Astrocyte of the cerebellum (primary cell): ENCODE measurements around the gene UBA1.

Experiments
- DNase-seq: peaks from one replicate; pipeline ENCODE4 v3.0.0-alpha.2; 2011; ENCODE audit warnings: low read depth
- H3K4me3 ChIP-seq: 2 replicates; pipeline ENCODE4 v1.5.1; 2011; ENCODE audit warnings: mild to moderate bottlenecking, low read depth, low read length, moderate library complexity
- in situ Hi-C: cut with HindIII; loops from 2 replicates; pipeline ENCODE4 v1.10.0; 2017; ENCODE audit warnings: low sequenced_read_pairs
- TF ChIP-seq, protein P1 (sequence below): IDR thresholded peaks from 2 replicates; pipeline ENCODE4 v1.5.1; 2012; ENCODE audit warnings: low read length, low read depth, moderate library complexity, mild to moderate bottlenecking; ENCODE audit errors: missing control alignments

Gene UBA1

DNA sequence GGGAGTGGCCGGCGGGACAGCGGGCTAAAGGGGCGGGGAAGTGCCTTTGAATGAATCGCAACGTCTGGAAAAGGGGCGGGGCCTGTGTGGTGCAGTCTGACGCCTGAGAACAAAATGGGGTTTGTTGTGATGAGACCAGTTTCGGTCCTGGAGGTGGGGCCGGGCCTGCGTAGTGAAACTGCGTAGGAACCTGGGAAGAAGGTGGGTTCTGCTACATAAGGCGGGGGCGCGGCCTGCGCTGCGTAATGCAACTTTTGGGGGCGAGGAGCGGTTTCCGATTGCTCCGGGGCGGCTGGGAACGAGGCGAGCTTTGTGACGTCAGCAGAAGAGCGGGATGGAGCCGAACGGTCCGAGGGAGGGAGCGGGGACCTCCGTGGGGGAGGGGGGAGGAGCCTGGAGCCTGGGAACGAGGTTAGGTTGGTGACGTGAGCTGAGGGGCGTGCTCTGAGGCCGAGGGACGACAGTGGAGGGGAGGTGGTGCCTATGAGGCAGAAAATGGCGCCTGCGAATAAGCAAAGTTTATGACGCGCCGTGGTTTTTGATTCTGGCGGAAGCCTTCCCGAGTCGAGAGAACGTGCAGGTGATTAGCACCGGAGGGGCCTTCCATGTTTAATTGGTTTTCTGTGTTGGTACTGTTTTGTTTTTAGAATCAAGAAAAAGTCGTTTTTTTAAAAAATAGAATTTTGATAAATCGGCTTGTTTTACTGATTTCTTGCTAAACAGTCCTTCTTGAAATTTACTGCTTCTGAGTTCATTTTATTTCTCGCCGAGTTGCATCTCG is 39.9 kb downstream of the UBA1 start:
- H3K4me3 ChIP-seq: peak overlapping the region; percentile 61
- peak; percentile 93 for DNase-seq
- in situ Hi-C loops: no loop called here
- TF ChIP-seq, protein P1, sequence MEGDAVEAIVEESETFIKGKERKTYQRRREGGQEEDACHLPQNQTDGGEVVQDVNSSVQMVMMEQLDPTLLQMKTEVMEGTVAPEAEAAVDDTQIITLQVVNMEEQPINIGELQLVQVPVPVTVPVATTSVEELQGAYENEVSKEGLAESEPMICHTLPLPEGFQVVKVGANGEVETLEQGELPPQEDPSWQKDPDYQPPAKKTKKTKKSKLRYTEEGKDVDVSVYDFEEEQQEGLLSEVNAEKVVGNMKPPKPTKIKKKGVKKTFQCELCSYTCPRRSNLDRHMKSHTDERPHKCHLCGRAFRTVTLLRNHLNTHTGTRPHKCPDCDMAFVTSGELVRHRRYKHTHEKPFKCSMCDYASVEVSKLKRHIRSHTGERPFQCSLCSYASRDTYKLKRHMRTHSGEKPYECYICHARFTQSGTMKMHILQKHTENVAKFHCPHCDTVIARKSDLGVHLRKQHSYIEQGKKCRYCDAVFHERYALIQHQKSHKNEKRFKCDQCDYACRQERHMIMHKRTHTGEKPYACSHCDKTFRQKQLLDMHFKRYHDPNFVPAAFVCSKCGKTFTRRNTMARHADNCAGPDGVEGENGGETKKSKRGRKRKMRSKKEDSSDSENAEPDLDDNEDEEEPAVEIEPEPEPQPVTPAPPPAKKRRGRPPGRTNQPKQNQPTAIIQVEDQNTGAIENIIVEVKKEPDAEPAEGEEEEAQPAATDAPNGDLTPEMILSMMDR: no peak

DNA sequence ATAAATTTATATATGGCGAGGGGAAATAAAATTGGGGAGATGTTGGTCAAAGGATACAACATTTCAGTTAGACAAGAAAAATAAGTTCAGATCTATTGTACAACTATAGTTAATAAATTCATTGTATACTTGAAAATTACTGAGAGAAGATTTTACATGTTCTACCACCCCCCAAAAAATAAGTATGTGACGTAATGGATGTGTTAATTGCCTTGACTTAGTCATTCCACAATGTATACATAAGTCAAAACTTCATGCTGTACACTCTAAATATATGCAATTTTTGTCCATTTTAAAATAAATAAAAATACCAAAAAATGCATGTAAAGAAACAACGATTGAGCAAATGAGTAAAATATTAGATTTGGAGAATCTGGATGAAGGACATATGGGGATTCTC is 41.0 kb downstream of the UBA1 start:
- H3K4me3 ChIP-seq: peak overlapping the region; percentile 61
- in situ Hi-C loops: no loop called here
- no peak for DNase-seq
- TF ChIP-seq, protein P1: no peak

DNA sequence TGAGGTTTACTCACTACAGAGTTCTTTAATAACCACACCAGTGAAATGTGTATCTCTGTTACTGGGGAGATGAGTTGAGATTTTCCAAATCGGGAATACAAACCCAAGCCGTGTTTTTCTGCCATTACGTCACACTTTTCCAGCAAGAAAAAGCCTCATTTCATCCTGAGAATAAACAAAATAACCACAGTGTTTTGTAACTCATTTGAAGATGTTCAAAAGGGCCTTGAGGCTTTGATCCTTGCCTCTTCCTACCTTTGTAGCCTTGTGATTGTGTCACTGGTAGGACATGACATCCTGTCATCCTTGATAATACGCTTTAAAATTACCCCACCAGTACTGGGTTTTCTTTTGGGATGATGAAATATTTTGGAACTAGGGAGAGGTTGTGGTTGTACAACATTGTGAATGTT is 42.1 kb downstream of the UBA1 start:
- in situ Hi-C loops: no loop called here
- DNase-seq: no peak
- TF ChIP-seq, protein P1: no peak
- H3K4me3 ChIP-seq: no peak overlapping the region

DNA sequence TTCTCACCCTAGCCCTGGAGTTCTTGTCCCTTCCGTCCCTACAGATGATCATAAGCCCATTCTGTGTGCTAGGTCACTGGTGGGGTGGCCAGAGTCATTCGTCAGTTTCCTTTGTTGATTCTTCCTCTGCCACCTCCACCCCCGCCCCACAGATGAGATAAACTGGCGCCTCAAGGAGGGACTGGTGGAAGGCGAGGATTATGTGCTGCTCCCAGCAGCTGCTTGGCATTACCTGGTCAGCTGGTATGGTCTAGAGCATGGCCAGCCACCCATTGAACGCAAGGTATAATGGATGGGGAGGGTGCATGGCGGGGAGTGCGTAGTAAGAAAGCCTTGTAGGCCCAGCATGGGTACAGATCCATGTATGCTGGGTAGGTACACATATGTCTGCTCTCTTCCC is 45.6 kb downstream of the UBA1 start:
- TF ChIP-seq, protein P1: no peak
- no peak for DNase-seq
- no peak overlapping the region for H3K4me3 ChIP-seq
- in situ Hi-C loops: no loop called here

DNA sequence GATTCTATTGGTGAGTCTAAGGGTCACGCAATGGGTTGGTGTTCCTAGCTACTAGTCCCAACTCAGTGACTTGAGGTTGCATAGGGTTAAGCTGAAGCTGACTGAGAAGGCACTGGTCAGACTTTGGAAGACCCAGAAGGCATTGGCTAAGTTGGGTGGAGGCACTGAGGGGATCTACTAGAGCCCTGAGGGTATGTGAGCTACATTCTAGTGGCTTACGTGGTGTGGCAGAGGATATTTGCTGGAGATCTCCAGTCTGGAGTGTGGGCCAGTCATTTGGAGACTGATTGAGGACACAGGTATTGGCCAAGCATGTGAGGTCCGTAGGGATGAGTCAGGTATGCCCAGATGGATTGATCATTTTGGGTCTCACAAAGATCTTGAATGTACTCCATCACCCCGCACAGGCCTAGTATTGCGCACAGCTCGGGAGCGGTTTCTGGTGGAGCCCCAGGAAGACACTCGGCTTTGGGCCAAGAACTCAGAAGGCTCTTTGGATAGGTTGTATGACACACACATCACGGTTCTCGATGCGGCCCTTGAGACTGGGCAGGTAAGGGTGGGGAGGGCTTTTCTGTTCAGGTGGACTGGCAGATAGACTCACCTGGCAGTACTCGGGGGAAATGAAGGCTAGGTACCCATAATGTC is 46.4 kb downstream of the UBA1 start:
- H3K4me3 ChIP-seq: no peak overlapping the region
- in situ Hi-C loops: no loop called here
- DNase-seq: no peak
- TF ChIP-seq, protein P1: no peak

DNA sequence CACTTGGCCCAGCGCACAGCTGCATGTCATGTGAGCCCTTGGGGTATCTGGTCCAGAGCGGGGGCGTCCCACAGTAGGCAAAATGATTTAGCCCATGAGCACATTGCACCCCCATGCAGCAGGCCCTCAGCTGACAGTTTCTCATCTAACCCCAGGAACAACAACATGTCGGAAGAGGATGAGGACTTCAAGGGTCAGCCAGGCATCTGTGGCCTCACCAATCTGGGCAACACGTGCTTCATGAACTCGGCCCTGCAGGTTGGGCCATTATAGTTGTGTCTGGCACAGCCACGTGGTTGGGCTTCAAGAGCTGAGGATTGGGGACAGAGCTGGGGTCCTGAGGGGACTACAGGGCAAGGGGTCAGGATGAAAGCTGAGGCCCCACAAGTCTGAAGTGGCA is 47.0 kb downstream of the UBA1 start:
- TF ChIP-seq, protein P1: no peak
- in situ Hi-C loops: no loop called here
- H3K4me3 ChIP-seq: no peak overlapping the region
- DNase-seq: no peak
